Esophagus mucosa (tissue), 1 donor: ENCODE results near the gene ARHGEF7. TPM values are rescaled to one million over a fixed set of nuclear protein-coding genes. Genes with fewer than 3 reads are reported as not detected.

ENCODE experiments used
- ATAC-seq: fragments of 200-7000 bp; cut with Tn5 transposase; one replicate; pipeline ENCODE4 v1.9.1; 2020
- total RNA-seq: library from RNA; stranded (reverse); gene quantifications from one replicate; pipeline ENCODE4 v1.2.4, GENCODE V29; 2023
- donor health status: DM: yes; HTN: yes; CAD: no.

Gene ARHGEF7
- total RNA-seq, 1 donor from 2014 or later = 25.6 TPM

DNA sequence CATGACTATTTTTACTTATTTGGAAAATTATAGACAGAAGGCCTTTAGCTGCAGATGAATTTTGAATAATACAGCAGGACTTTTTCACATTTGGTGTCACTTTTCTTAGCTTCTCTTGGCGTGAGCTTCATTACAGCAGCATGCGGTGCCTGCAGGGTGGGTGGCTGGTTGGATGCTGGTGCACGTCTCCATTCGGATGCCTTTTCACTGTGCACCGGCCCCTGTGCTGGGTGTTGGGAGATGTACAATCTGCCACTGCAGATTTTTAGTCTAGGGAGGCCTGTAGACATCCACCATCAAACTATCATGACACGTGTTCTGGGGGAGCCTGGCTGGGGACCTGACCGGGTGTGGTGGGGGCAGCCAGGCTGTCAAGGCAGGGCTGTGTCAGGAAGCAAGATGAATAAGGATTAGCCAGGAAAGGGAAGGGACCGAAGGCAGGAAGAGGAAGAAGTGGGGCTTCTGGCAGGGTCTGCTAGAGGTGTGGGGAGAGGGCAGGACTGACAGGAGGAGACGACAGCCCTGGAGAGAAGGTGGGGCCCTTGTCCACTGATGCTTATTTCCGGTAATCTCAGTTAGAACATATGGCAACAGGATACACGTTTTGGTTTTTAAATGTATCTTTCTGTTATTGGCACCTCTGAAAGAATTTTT, 88.8 kb downstream of the ARHGEF7 start:
- ATAC-seq = no peak

DNA sequence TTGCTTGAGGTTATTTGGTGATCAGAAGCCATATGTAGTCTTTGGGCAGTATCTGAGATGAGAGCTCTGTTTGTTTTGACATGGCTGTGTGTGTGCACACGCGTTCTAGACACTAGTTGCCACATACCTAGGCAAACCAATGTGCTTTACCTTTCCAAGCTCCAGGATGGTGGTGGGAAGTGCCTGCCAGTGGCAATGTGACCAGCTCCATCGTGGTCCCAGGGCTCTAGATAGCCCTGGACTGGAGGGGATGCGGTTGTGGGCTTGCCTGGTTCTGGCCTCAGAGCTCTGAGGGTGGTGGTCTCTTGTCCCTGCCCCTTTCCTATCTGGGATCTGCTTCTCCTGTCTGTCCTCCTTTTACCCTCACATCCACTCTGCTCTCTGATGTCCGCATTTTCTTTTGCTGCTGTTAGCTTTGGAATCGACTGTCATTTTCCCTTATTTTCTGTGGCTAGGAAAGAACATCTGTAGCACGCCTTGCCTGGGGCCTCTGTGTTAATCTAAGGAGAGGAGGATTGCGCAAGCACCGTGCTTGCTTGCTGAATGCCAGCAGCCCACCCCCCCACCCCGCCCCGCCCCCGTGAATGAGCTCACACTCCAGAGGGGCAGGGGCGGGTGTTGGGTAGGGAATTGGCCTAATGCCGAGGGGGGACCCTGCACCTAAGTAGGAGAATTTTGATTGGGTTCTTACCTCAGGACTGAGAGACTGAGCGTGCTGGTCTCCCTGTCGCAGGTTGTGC, 89.5 kb downstream of the ARHGEF7 start:
- ATAC-seq = peak; percentile 60

DNA sequence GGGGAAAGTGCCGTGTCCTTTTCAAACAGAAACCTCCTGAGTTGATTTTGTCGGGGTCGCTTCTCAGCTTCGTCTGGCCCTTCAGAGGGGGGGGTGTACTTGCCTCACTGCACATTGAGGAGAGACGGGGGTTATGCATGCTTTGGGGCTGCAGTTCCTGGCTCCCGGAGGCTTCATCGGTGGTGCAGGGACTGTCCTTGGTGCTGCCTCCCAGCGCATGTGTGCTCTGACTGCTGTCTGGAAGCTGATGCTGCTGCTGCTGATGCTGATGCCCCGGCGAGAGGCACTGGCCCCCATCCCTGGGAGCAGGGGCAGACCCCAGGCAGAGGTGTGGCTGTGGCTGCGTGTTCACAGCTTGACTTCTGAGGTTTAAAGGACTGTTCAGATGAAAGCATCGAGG, 91.0 kb downstream of the ARHGEF7 start:
- ATAC-seq = no peak

DNA sequence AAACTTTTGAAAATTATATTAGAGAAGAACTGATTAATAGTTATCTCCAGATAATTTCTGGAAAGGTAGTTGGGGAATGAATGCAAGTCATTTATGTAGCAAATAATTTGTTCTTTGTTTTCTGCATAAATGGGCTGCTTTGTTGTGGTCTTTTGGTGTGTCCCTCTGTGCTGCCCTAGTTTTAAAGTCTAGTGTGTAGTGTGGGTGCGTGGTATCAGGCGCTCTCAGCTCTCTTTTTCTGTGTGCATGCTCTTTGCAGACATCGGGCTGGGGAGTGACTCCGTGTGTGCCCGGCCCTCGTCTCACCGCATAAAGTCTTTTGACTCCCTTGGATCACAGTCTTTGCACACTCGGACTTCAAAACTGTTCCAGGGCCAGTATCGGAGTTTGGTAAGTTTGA, 94.5 kb downstream of the ARHGEF7 start:
- no peak for ATAC-seq

DNA sequence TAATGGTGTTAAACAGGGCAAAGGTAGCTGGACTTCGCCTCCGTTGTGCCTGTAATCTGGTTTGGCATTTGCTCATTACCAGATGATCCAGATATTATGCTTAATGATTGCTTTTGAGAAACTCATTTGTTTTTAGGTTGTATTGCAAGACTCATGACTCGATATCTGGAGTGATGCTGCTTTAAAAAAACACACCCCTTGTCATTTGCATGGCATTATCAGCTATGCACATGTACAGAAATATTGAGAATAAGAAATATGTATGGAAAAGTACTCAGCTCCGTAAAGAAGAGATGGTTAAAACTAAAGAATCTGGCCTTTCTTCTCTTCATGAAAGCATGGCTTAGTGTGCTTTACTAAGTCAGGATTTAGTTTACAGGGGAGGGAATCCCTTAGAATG, 95.0 kb downstream of the ARHGEF7 start:
- no peak for ATAC-seq

DNA sequence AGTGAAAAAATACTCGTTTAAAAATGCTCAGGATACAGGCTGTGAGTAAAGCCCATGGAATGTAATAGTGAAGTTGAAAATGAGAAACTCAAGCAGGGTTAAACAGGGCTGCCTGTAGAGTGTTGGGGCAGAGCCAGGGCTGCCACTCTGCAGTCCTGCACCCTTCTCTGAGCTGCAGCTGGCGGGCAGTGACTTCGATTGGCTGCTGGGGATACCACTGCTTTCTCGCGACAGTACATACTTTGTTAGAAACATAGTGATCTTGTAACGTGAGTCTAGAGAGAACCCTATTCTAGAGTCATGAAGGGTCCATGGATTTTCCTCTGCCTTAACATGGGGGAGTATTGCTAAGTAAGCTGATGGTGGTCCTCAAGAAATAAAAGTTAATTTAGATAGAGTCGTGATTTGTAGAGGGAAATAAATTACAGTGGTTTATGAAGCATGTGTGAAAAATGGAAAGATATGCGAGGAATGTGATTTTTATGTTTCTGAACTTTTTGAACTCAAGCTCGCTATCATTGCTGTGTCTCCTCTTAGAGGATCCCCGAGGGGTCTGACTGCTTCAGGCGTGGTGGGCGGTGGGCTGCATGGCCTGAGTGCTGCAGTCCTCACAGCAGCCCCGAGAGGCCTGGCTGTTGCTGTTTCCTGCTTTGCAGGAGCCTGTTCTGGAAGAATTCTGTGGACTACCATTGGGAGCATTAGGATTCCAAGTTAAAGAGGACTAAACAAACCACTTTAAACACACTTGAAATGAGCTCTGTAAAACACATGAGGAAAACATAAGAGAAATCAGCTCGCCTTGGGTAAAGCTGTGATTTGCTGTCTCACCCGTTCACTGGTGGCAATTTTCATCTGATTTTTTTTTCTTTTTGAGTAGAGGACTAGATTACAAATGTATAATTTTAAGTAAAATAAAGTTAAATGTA, 95.7 kb downstream of the ARHGEF7 start:
- ATAC-seq = no peak

DNA sequence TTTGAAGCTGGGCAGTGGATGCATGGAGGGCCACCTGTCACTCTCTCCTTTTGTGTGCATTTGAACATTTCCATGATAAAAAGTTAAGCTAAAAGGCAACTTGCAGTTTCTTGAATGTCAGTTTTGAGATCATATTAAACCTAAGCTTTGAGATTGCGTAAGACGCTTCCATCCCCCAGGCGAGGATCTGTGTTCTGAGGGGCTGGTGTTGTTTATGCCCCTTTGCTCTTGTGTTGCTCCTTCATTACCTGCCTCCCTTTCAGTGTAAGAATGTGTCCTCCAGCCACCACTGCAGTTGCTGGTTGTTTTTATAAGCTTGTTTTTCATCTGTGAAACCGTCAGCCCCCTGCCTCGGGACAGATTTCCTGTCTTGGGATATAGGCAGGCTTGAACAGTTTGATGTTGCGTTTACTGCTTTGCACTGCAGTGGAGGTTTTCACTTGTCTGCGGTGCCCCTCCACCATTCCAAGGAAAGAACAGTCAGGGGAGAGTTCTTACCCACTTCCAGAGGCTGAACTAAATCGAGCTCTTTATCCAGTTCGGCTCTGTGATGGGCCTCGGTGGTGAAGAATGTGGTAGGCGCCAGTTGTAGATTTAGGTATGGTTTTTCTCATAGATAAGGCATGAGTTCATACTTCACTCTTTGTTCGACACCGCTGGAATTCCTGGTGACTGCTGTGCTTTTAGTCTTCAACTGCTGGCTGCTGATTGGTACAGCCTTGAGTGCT, 96.8 kb downstream of the ARHGEF7 start:
- ATAC-seq = no peak

DNA sequence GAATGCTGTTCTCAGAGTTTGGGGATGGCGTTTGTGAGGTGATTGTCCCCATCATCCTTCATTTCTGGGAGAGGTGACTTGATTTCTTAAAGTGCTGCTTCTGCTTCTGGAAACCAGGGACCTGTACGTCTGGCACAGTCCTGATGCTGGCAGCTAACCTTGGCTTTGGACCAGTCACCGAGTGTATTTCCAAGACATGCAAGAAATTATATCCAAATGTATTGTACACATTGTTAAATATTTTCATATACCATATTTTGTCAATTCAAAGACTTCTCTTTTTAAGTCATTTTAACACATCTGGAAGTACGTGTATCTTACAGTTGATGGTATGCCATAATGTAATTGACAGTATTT, 97.4 kb downstream of the ARHGEF7 start:
- no peak for ATAC-seq

DNA sequence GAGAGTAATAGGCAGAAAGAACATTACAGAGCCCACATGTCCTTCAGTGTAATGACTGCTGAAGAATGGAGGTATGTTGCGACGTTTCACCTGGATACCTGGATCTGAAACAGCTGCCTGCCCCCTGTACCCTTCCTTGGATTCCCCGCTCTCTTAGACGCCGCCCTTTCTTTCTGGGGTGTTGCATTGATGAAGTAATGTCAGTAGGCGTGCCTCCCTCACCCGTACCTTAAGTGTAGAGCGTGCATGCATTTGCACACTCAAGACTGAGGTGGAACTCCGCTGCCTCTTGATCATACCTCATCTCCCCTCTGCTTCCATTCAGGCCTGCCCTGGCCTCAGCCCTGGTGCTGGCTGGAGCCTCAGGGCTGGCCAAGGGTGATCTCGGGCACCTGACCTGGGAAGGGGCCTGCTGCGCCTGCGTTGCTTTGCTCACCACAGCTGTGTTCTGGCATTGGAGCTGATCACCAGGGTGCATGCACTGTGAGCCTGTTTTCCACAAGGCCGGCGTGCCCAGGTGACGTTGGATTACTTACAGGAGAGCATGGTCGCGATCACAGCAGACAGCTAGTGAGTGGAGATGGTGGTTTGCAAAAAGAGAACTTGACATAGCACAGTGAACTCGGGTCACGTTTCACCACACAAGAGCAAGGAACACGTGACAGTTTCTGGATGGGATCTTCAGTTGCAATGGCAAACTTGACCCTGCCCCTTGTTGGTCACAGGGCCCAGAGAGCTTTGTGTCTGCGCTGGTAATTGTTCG, 99.0 kb downstream of the ARHGEF7 start:
- peak; percentile 12 for ATAC-seq

DNA sequence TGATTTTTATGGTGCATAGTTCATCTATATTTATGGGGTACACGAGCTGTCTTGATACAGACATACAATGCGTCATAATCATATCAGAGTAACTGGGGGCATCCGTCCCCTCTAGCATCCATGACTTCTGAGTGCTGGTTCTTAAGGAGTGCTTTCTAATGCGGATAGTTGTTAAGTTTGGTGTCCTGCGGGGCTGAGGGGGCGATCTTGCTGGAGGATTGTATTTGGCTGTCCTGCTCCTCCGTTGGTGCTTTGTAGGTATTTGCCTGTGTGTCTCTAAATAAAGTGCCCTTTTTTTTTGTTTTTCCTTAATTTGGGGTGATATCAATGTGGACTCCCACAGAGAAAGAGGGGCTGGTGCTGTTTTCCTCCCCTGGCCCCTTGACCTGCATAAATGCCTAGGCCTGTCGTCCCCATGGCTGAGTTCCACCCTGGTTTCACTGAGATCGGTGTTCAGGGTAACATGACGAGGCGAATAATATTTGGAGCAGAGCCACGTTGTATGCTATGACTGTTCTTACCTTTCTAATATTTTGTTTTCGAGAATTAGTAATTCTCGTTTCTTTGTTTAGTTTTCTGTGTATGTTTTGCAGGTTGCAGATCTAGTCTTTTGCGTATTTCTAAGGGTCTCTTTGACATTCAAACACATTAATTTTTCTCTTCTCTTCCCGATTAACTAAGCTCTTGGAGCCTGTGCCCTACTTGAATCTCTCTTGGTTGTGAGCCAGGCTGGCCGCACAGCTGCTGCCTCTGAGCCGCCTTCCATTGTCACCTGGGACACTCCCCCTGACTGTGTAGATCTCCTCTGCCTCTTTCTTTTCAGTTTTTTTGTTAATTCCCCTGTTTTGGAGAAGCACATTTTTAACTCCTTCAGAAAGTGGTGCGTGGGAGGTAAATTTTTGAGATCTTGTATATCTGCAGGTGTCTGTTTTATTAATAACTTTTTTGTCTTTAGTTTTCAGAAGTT, 100.3 kb downstream of the ARHGEF7 start:
- ATAC-seq = no peak

DNA sequence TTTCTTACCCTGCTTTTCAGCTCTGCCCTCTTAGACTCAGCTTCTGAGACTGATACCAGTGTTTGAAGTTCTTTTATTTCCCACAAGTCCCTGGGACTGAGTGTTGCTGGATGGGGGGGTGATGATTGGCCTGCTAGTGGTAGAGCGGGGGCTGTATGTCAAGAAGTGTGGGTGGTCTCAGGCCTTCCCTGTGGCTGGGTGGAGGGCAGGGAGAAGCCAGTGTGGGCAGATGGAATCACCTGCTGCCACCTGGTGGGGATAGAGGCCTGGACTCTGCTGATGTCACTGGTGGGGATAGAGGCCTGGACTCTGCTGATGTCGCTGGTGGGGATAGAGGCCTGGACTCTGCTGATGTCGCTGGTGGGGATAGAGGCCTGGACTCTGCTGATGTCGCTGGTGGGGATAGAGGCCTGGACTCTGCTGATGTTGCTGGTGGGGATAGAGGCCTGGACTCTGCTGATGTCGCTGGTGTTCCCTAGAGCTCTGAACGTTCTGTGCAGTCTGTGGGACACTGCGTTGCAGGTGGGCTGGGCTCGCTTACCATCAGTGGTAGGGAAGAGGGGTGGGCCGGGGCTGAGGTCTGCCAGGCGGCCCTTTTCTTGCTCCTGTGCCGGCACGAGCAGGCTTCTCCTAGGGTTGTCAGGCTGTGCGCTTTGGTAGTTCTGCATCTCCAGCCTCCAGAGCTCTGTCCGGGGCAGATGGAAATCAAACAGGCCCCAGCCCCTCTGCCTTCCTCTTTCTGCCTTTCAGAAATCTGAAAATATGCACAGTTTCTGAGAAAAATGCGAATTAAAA, 101.3 kb downstream of the ARHGEF7 start:
- ATAC-seq = peak; percentile 36

DNA sequence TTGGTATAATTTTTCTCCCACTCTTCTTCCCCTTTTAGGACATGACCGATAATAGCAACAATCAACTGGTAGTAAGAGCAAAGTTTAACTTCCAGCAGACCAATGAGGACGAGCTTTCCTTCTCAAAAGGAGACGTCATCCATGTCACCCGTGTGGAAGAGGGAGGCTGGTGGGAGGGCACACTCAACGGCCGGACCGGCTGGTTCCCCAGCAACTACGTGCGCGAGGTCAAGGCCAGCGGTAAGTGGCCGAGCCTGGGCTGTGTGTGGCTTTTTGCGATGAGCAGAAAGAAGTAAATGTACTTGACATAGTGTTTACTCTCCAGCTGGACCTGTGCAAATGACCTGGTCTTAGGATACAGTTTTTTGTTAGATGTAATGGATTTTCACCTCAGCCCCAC, 102.5 kb downstream of the ARHGEF7 start:
- ATAC-seq = no peak

DNA sequence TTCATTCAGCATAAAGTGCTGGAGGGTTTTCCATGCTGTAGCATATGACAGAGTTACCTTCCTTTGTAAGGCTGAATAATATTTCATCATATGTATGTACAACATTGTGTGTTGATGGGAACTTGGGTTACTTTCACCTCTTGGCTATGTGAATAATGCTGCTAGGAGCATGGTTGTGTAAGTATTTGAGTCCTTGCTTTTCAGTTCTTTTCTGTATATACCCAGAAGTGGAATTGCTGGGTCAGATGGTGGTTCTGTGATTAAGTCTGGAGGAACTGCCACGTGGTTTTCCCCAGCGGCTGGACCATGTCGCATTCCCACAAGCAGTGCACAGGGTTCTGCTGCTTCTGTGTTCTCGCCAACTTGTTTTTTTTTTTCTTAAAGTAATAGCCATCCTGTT, 104.2 kb downstream of the ARHGEF7 start:
- ATAC-seq = no peak

DNA sequence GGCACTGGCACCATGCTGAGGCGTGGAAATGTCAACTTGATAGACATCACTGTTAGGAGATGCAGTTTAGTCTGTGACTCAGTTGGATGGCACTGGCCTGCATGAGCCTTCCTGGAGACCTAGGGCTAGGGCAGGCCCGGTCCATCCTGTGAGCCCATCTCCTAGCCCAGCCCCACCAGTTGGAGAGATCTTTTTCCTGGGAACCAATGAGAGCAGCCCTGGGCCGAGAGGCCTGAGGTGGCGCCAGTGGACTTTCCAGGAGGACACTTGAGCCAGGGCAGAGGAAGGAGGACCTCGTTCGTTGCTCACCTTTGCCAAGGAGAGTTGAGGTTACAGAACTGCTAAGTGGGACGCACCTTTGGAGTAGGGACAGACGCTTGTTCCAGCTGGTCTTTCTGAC, 104.8 kb downstream of the ARHGEF7 start:
- no peak for ATAC-seq

DNA sequence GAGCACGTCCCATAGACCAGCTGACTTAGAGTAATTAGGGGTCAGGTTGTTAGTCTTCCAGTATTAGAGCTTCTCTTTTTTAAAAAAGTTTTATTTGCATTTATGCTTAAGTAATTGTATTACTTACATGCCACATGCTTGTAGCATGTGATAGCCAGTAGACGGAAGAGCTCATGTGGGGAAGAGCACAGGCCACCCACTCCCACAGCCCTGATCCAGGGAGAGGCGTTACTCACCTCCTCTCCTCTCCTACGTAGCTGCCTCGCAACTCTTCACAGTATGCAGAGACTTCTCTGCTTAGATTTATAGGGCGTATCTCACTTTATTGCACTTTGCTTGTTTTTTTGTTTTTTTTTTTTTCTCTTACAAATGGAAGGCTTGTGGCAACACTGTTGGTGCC, 110.1 kb downstream of the ARHGEF7 start:
- ATAC-seq = no peak

DNA sequence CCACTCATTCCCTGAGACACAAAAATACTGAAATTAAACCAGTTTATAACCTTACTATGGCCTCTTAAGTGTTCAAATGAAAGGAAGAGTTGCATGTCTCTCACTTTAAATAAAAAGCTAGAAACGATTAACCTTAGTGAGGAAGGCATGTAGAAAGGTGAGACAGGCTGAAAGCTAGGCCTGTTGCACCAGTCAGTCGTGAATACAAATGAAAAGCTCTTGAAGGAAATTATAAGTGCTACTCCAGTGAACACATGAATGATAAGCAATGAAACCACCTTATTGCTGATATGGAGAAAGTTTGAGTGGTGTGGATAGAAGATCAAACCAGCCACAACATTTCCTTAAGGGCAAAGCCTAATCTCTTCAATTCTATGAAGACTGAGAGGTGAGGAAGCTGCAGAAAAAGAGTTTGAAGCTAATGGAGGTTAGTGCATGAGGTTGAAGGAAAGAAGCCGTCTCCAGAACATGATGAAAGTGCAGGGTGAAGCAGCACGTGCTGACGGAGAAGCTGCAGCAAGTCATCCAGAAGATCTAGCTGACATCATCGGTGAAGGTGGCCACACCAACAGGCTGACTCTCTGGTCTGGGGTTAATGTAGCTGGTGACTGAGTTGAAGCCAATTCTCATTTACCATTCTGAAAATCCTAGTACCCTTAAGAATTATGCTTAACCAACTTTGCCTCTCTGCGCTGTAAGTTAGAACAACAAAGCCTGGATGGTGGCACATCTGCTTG, 110.9 kb downstream of the ARHGEF7 start:
- ATAC-seq = no peak

DNA sequence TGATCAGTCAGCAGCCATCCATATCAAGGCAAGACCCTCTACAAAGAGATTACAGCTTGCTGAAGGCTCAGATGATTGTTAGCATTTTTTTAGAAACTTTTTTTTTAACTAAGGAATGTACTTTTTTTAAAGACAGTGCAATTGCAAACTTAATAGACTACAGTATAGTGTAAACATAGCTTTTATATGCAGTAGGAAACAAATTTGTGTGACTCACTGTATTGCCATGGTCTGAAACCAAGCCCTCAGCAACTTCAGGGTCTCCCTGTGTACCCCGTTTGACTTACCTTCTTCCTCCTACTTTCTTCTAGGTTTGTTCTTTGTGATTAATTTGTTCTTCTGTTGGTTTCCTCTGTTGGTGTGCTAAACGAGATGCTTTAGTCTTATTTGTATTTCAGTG, 112.3 kb downstream of the ARHGEF7 start:
- ATAC-seq = no peak

DNA sequence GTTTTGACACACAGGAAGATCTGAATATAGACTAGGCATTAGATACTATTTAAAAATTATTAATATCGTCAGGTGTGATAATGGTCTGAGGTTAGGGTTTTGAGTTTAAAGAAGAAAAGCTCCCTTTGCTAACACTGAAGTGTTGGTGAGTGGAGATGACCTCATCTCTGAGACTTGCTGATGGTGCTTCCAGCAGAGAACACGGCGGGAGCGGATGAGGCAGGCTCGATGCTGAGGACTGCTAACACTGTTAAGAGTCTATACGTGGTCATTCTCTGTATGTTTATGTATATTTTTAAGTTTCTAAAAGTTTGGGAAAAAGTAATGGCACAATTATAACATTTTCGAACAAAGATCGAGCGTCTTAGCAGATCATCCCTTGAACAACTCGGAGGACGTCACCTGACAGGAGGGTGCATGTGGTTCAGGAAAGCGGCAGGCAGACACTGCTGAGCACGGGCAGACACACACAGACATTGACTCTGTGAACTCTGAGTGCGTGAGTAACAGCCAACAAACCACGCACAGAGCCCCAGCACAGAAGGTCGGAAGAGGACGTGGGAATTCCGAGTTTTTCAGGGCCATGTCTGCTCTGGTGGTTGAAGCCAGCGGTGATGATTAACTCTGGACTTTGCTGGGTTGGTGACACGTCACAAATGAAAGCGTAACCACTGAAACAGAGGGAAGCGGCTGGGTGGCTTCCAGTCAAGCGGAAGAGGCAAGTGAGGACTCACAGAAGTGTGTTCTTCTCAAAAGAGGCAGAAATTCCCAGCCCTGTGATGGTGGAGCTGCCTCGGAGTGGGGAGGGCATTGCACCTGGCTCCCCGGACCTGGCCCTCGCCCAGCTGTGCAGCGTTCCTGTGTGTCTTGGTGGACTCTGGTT, 113.4 kb downstream of the ARHGEF7 start:
- no peak for ATAC-seq
